Smooth muscle cell (in vitro differentiated cells): ENCODE measurements around the gene EDN1. TPM values are rescaled to one million over a fixed set of nuclear protein-coding genes. Genes with fewer than 3 reads are reported as not detected.
"Not testable (repeated sequence)": the region's sequence is repeated elsewhere in the genome, so short reads cannot be mapped to it uniquely, and the experiment has no call there.

Experiments used
- DNase-seq: peaks from one replicate; lab custom pipeline; 2025; ENCODE audit not compliant: unreplicated experiment; lab: John Stamatoyannopoulos, UW
- H2AFZ ChIP-seq: fragments of 200-600 bp; sonication (generic); 2 replicates; pipeline ENCODE4 v1.6.0; 2016; ENCODE audit warnings: antibody characterized with exemption, low read depth, mild to moderate bottlenecking
- H3F3A ChIP-seq: fragments of 200-600 bp; sonication (generic); 2 replicates; pipeline ENCODE4 v1.6.0; 2017; ENCODE audit warnings: antibody characterized with exemption, low read depth
- H3K27ac ChIP-seq: fragments of 200-600 bp; sonication (generic); 2 replicates; pipeline ENCODE4 v1.5.1; 2016; ENCODE audit warnings: low read depth, mild to moderate bottlenecking
- H3K27me3 ChIP-seq: fragments of 200-600 bp; sonication (generic); 2 replicates; pipeline ENCODE4 v1.6.1; 2016; ENCODE audit warnings: low read depth, mild to moderate bottlenecking
- H3K36me3 ChIP-seq: fragments of 200-600 bp; sonication (generic); 2 replicates; pipeline ENCODE4 v1.5.1; 2016; ENCODE audit warnings: low read depth
- H3K4me1 ChIP-seq: fragments of 200-600 bp; sonication (generic); 2 replicates; pipeline ENCODE4 v1.5.1; 2016; ENCODE audit warnings: low read depth
- H3K4me2 ChIP-seq: fragments of 200-600 bp; sonication (generic); 2 replicates; pipeline ENCODE4 v1.6.0; 2016; ENCODE audit warnings: mild to moderate bottlenecking
- H3K4me3 ChIP-seq: fragments of 200-600 bp; sonication (generic); 2 replicates; pipeline ENCODE4 v1.5.1; 2016; ENCODE audit warnings: mild to moderate bottlenecking
- H3K79me2 ChIP-seq: fragments of 200-600 bp; sonication (generic); 2 replicates; pipeline ENCODE4 v1.6.0; 2016; ENCODE audit warnings: low read depth, mild to moderate bottlenecking
- H3K9ac ChIP-seq: fragments of 200-600 bp; sonication (generic); 2 replicates; pipeline ENCODE4 v1.6.0; 2016; ENCODE audit warnings: low read depth
- H3K9me3 ChIP-seq: fragments of 200-600 bp; sonication (generic); replicated peaks from 2 replicates; pipeline ENCODE4 v1.5.1; 2016; ENCODE audit warnings: low read depth
- H4K20me1 ChIP-seq: fragments of 200-600 bp; sonication (generic); 2 replicates; pipeline ENCODE4 v1.6.0; 2016; ENCODE audit warnings: low read depth
- WGBS: methylation state at CpG from one replicate; pipeline ENCODE4 v1.1.7; 2016; ENCODE audit warnings: low lambda C conversion rate; 5-methylcytosine and 5-hydroxymethylcytosine counted together
- polyA plus RNA-seq: library from polyadenylated mRNA; unstranded; fragments of >200 nt; fragmentation: Nextera tagmentation; extraction: Ambion mirVana; gene quantifications from 2 replicates; pipeline ENCODE4 v1.2.1, GENCODE V29; 2016
- total RNA-seq: library from RNA; depleted of rRNA; stranded (reverse); fragments of >200 nt; gene quantifications from 2 replicates; pipeline ENCODE4 v1.2.3, GENCODE V29; 2014
- TF ChIP-seq, protein P1 (sequence below): fragments of 200-600 bp; sonication (generic); IDR thresholded peaks from 2 replicates; pipeline ENCODE4 v1.5.1; 2017; ENCODE audit warnings: borderline replicate concordance, mild to moderate bottlenecking, antibody characterized with exemption; ENCODE audit not compliant: insufficient read depth, poor library complexity, severe bottlenecking

EDN1 gene
- total and polyA plus RNA-seq, 2 experiments from 2014 or later = 8.2 to 20.0 TPM

DNA sequence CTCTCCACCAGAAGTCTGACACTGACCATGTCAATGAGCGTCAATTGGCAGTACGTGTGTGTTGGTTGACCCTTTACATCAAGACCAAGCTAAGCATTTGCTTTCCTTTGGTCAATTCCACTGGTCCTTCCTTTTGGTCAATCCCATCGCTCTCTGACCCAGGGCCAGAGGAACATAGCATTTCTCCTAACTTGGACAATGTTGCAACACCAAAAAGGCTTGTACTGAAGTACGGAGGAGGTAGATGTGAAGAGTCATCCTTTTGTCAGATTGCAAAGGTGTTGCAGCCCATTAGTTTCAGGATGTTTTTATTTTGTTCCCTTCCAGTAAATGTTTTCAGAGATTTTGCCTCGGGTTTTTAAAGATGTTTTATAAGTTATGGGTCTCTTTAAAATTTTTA lies 24.6 kb downstream of the EDN1 start:
- no peak overlapping the region for H3K27ac ChIP-seq
- WGBS = 74% methylated on average over 5 of the region's 5 CpGs
- H3K36me3 ChIP-seq = no peaks in the 10 kb centered on the region
- H4K20me1 ChIP-seq = no peaks in the 10 kb centered on the region
- peaks cover 6% of the 10 kb centered on the region for H3K9me3 ChIP-seq
- no peaks in the 10 kb centered on the region for H3F3A ChIP-seq
- no peaks in the 10 kb centered on the region for H3K27me3 ChIP-seq
- TF ChIP-seq, protein P1, sequence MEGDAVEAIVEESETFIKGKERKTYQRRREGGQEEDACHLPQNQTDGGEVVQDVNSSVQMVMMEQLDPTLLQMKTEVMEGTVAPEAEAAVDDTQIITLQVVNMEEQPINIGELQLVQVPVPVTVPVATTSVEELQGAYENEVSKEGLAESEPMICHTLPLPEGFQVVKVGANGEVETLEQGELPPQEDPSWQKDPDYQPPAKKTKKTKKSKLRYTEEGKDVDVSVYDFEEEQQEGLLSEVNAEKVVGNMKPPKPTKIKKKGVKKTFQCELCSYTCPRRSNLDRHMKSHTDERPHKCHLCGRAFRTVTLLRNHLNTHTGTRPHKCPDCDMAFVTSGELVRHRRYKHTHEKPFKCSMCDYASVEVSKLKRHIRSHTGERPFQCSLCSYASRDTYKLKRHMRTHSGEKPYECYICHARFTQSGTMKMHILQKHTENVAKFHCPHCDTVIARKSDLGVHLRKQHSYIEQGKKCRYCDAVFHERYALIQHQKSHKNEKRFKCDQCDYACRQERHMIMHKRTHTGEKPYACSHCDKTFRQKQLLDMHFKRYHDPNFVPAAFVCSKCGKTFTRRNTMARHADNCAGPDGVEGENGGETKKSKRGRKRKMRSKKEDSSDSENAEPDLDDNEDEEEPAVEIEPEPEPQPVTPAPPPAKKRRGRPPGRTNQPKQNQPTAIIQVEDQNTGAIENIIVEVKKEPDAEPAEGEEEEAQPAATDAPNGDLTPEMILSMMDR = no peak
- H3K79me2 ChIP-seq = no peaks in the 10 kb centered on the region
- no peak overlapping the region for H3K4me2 ChIP-seq
- no peak overlapping the region for H3K4me3 ChIP-seq
- H2AFZ ChIP-seq = no peak overlapping the region
- no peak for DNase-seq
- H3K9ac ChIP-seq = no peak overlapping the region
- no peaks in the 10 kb centered on the region for H3K4me1 ChIP-seq

DNA sequence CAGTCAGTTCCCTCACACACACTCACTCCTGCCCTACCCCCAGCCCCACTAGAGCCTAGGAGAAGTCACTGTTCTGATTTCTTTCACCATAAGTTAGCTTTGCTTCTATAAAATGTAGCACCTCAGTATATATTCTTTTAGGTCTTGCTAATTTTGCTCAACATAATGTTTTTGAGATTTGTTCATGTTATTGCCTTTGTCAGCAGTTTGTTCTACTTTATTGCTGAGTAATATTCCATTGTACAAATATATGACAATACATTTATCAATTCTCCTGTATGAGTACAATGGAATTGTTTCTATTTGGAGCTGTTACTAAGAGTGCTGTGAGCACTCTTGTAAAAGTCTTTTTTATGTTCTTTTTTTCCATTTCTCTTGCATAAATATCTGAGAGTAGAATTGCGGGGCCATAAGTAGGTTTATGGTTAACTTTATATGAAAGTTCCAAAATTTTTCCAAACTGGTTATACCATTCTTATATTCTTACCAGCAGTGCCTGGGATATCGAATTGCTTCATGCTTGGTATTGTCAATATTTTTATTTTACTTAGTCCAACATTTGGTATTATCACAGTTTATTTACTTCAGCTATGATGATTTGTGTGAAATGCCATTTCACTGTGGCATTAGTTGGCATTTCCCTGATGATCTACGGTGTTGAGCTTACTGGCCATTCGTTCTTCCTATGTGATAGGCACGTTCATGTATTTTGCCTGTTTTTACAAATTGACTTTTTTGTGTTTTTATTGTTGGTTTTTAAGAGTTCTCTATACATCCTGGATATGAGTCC lies 25.3 kb downstream of the EDN1 start:
- WGBS = 94% methylated on average over 5 of the region's 5 CpGs

DNA sequence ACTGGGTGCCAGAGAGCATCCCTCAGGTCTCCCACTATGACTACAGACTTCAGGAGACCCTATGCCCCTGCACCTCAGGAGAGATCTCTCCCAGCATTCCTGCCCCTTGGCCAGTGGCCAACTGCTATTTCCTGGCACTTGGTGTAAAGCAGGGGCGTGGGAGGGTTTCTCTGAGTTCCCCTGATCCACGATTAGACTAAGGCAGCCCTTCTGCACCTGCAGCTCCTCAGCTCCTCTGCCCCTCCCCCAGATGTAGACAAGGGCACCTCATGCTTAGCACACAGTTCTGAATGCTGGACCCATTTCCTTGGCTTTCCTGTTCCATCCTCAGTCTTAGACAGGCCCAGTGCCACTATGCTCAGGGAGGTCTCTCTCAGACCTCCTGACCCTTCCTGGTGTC lies 28.6 kb downstream of the EDN1 start:
- TF ChIP-seq, protein P1 = no peak
- no peaks in the 10 kb centered on the region for H3K4me1 ChIP-seq
- H3K27me3 ChIP-seq = no peaks in the 10 kb centered on the region
- H4K20me1 ChIP-seq = no peaks in the 10 kb centered on the region
- no peaks in the 10 kb centered on the region for H3K36me3 ChIP-seq
- H3K4me3 ChIP-seq = no peak overlapping the region
- H3K9me3 ChIP-seq = peaks cover 6% of the 10 kb centered on the region
- H2AFZ ChIP-seq = no peak overlapping the region
- no peak overlapping the region for H3K27ac ChIP-seq
- no peaks in the 10 kb centered on the region for H3K79me2 ChIP-seq
- WGBS = 89% methylated on average over 2 of the region's 2 CpGs
- H3F3A ChIP-seq = no peaks in the 10 kb centered on the region
- H3K4me2 ChIP-seq = no peak overlapping the region
- H3K9ac ChIP-seq = no peak overlapping the region
- DNase-seq = no peak

More for the DNA sequence above, 25.3 kb downstream of the EDN1 start:
- Histone ChIP-seq H3K79me2 (no peaks in the 10 kb centered on the region), H3K27me3 (no peaks in the 10 kb centered on the region), H3K27ac (no peak overlapping the region), H3K36me3 (no peaks in the 10 kb centered on the region), H3K4me1 (no peaks in the 10 kb centered on the region), H3K9ac (no peak overlapping the region), H3K4me3 (no peak overlapping the region), H3K4me2 (no peak overlapping the region), H3F3A (no peaks in the 10 kb centered on the region), H2AFZ (no peak overlapping the region), H3K9me3 (peaks cover 6% of the 10 kb centered on the region), H4K20me1 (no peaks in the 10 kb centered on the region)
- DNase-seq = no peak
- TF ChIP-seq, protein P1 = no peak

GRCh38 chr6:12320074-12320473 lies 29.9 kb downstream of the EDN1 start:
- not testable (repeated sequence) for H3K79me2 ChIP-seq, H2AFZ ChIP-seq, H3K4me3 ChIP-seq, H3K4me1 ChIP-seq, H3F3A ChIP-seq, H3K36me3 ChIP-seq, H3K9me3 ChIP-seq, H3K27me3 ChIP-seq, H3K4me2 ChIP-seq, H4K20me1 ChIP-seq, DNase-seq, H3K9ac ChIP-seq, H3K27ac ChIP-seq
- 84% methylated on average over 5 of the region's 5 CpGs for WGBS
